HTERT RPE-1 (cell line): ENCODE measurements around the gene BRIP1.
"Not testable (repeated sequence)": the region's sequence is repeated elsewhere in the genome, so short reads cannot be mapped to it uniquely, and the experiment has no call there.

Experiments
- in situ Hi-C: fragments of 300-500 bp; cut with MboI; formaldehyde crosslinking; loops from 4 replicates; pipeline ENCODE4 v1.14.3; 2020; ENCODE audit warnings: low sequenced_read_pairs

BRIP1 gene

GRCh38 chr17:61862975-61863800 lies at the start of gene BRIP1:
Gene BRIP1 (minus strand): TSS chr17:61863528. CDS start chr17:61861539, 1,989 bp downstream.
- in situ Hi-C loops, result no loop called here

- in situ Hi-C loops, result no loop called here
Observed at GRCh38 chr17:61908292-61909037, 45.1 kb upstream of the BRIP1 start.

- in situ Hi-C loops, result no loop called here
Observed at GRCh38 chr17:61907361-61907760, 44.0 kb upstream of the BRIP1 start.

- in situ Hi-C loops, result no loop called here
Observed at GRCh38 chr17:61904094-61904710, 40.9 kb upstream of the BRIP1 start.

- in situ Hi-C loops, result no loop called here
Observed at GRCh38 chr17:61903251-61903650, 39.9 kb upstream of the BRIP1 start.

GRCh38 chr17:61897548-61898180 lies 34.3 kb upstream of the BRIP1 start:
- in situ Hi-C loops, result no loop called here

- in situ Hi-C loops, result no loop called here
Observed at GRCh38 chr17:61895391-61895790, 32.1 kb upstream of the BRIP1 start.

- in situ Hi-C loops, result not testable (repeated sequence)
Observed at GRCh38 chr17:61894310-61894709, 31.0 kb upstream of the BRIP1 start.

- in situ Hi-C loops, result not testable (repeated sequence)
Observed at GRCh38 chr17:61887733-61888132, 24.4 kb upstream of the BRIP1 start.

- in situ Hi-C loops, result not testable (repeated sequence)
Observed at GRCh38 chr17:61885865-61886264, 22.5 kb upstream of the BRIP1 start.

- in situ Hi-C loops, result no loop called here
Observed at GRCh38 chr17:61884864-61885263, 21.5 kb upstream of the BRIP1 start.

- in situ Hi-C loops, result no loop called here
Observed at GRCh38 chr17:61880589-61881102, 17.3 kb upstream of the BRIP1 start.

- in situ Hi-C loops, result no loop called here
Observed at GRCh38 chr17:61878984-61879612, 15.8 kb upstream of the BRIP1 start.

- in situ Hi-C loops, result no loop called here
Observed at GRCh38 chr17:61878520-61878919, 15.2 kb upstream of the BRIP1 start.

- in situ Hi-C loops, result no loop called here
Observed at GRCh38 chr17:61877837-61878236, 14.5 kb upstream of the BRIP1 start.

GRCh38 chr17:61875804-61876203 lies 12.5 kb upstream of the BRIP1 start:
- in situ Hi-C loops, result no loop called here

GRCh38 chr17:61875285-61875684 lies 12.0 kb upstream of the BRIP1 start:
- in situ Hi-C loops, result no loop called here

GRCh38 chr17:61874075-61874474 lies 10.7 kb upstream of the BRIP1 start:
- in situ Hi-C loops, result no loop called here

GRCh38 chr17:61872099-61872498 lies 8.8 kb upstream of the BRIP1 start:
- in situ Hi-C loops, result no loop called here

- in situ Hi-C loops, result no loop called here
Observed at GRCh38 chr17:61869138-61869537, 5.8 kb upstream of the BRIP1 start.

GRCh38 chr17:61868074-61868473 lies 4.7 kb upstream of the BRIP1 start:
- in situ Hi-C loops, result no loop called here
